ENCODE results near the gene RASA2. TPM values are rescaled to one million over a fixed set of nuclear protein-coding genes. Genes with fewer than 3 reads are reported as not detected.

Gene RASA2
- total and polyA plus RNA-seq, 9 of the 15 experiments (the other 6 are each of a cell fraction or from before 2014, with no cell fraction given), result 2.0 to 12.8 (median 9.5) TPM

- TF ChIP-seq REST (IDR thresholded peaks at IDR 0.05; ENCODE audit: borderline replicate concordance) (no peak), REST (CRISPR knock-in tag; IDR thresholded peaks at IDR 0.05; ENCODE audit: low read depth) (0 out of 2 replicates have a peak, but pooled peaks have one; percentile 36), KDM5B (IDR thresholded peaks at IDR 0.05; ENCODE audit: insufficient replicate concordance, low read depth, low read length) (peak; percentile 47), ZNF224 (CRISPR knock-in tag; IDR thresholded peaks at IDR 0.05) (no peak), SP2 (IDR thresholded peaks at IDR 0.05; ENCODE audit: extremely low read depth, low read depth, low read length, poor library complexity, severe bottlenecking) (no peak), CREB3L1 (IDR thresholded peaks at IDR 0.05; ENCODE audit: borderline replicate concordance, low read depth) (peak; percentile 50; the same call in 1 of the 2 replicates), RBM25 (IDR thresholded peaks at IDR 0.05; ENCODE audit: low read depth, low read length, severe bottlenecking) (no peak), NCOR1 (IDR thresholded peaks at IDR 0.05) (no peak), KDM1A (IDR thresholded peaks at IDR 0.05) (no peak), TCF7 (IDR thresholded peaks at IDR 0.05; ENCODE audit: borderline replicate concordance) (no peak), ZNF57 (CRISPR knock-in tag; IDR thresholded peaks at IDR 0.05) (no peak), CCAR2 (IDR thresholded peaks at IDR 0.05; ENCODE audit: low read depth, low read length) (no peak), USF1 (CRISPR knock-in tag; IDR thresholded peaks at IDR 0.05) (no peak), ELK3 (CRISPR knock-in tag; IDR thresholded peaks at IDR 0.05) (no peak), HNRNPLL (IDR thresholded peaks at IDR 0.05; ENCODE audit: low read depth, low read length, poor library complexity, severe bottlenecking) (no peak)
These were observed 173.2 kb downstream of the RASA2 start (continued) for GRCh38 chr3:141659821-141660613.

All from K562 (cell line).